ENCODE data around the gene EGR4.
"Not testable (repeated sequence)": the region's sequence is repeated elsewhere in the genome, so short reads cannot be mapped to it uniquely, and the experiment has no call there.

The EGR4 gene

GRCh38 chr2:73262691-73263429, 30.5 kb downstream of the EGR4 start:
- not testable (repeated sequence) for DNase-seq

GRCh38 chr2:73262108-73262651, 31.2 kb downstream of the EGR4 start:
- DNase-seq = no peak

- no peak for DNase-seq
Measured at GRCh38 chr2:73260338-73260984, 32.9 kb downstream of the EGR4 start.

- DNase-seq = no peak
Measured at GRCh38 chr2:73259704-73260337, 33.5 kb downstream of the EGR4 start.

- DNase-seq = no peak
Measured at GRCh38 chr2:73259276-73259675, 34.1 kb downstream of the EGR4 start.

- no peak for DNase-seq
Measured at GRCh38 chr2:73258913-73259215, 34.5 kb downstream of the EGR4 start.

- no peak for DNase-seq
Measured at GRCh38 chr2:73258186-73258912, 35.0 kb downstream of the EGR4 start.

GRCh38 chr2:73257425-73258125, 35.8 kb downstream of the EGR4 start:
- no peak for DNase-seq

- DNase-seq = no peak
Measured at GRCh38 chr2:73257021-73257420, 36.3 kb downstream of the EGR4 start.

GRCh38 chr2:73256618-73256922, 36.8 kb downstream of the EGR4 start:
- no peak for DNase-seq

- no peak for DNase-seq
Measured at GRCh38 chr2:73255907-73256617, 37.3 kb downstream of the EGR4 start.

- DNase-seq = no peak
Measured at GRCh38 chr2:73255007-73255644, 38.2 kb downstream of the EGR4 start.

- no peak for DNase-seq
Measured at GRCh38 chr2:73254343-73255006, 38.9 kb downstream of the EGR4 start.

GRCh38 chr2:73253901-73254300, 39.4 kb downstream of the EGR4 start:
- no peak for DNase-seq

- no peak for DNase-seq
Measured at GRCh38 chr2:73253400-73253799, 39.9 kb downstream of the EGR4 start.

GRCh38 chr2:73252238-73253027, 40.9 kb downstream of the EGR4 start:
- DNase-seq = no peak

GRCh38 chr2:73250872-73251846, 42.2 kb downstream of the EGR4 start:
- DNase-seq = no peak

GRCh38 chr2:73249636-73250035, 43.7 kb downstream of the EGR4 start:
- DNase-seq = no peak

GRCh38 chr2:73246850-73247249, 46.5 kb downstream of the EGR4 start:
- DNase-seq = no peak

All from stimulated activated CD4-positive, alpha-beta T cell treated with anti-CD3 and anti-CD28 coated beads, Interleukin-1b, Interleukin-23, amount 100 ng/mL, for 48 hours (primary cell).